Stimulated activated CD8-positive, alpha-beta memory T cell treated with anti-CD3 and anti-CD28 coated beads, Interleukin-2, amount 100 ng/mL, for 1 hour (primary cell): ENCODE results near the gene TCEA2.

ENCODE experiments used
- DNase-seq, 2 donors: peaks; one replicate each; pipeline ENCODE4 v3.0.0-alpha.2; 2020; ENCODE audit warnings: low read depth in 2 of 2

The TCEA2 gene

GRCh38 chr20:64062596-64063388, at the start of gene TCEA2:
TSS of gene TCEA2 (plus strand) at chr20:64063198. CDS start at chr20:64063313, 115 bp downstream.
- DNase-seq, result peak; percentile 83 to 89

GRCh38 chr20:64015635-64016034, 47.4 kb upstream of the TCEA2 start:
- no peak for DNase-seq

- DNase-seq, result no peak
Observed at GRCh38 chr20:64021124-64021975, 41.6 kb upstream of the TCEA2 start.

GRCh38 chr20:64022671-64023360, 40.2 kb upstream of the TCEA2 start:
- DNase-seq, result no peak

GRCh38 chr20:64023361-64024140, 39.4 kb upstream of the TCEA2 start:
- DNase-seq, result no peak

GRCh38 chr20:64024141-64024990, 38.6 kb upstream of the TCEA2 start:
- no peak for DNase-seq

GRCh38 chr20:64025101-64025825, 37.7 kb upstream of the TCEA2 start:
- no peak for DNase-seq

- DNase-seq, result no peak
Observed at GRCh38 chr20:64025826-64026412, 37.1 kb upstream of the TCEA2 start.

- DNase-seq, result no peak
Observed at GRCh38 chr20:64027981-64028685, 34.9 kb upstream of the TCEA2 start.

- DNase-seq, result no peak
Observed at GRCh38 chr20:64029293-64030117, 33.5 kb upstream of the TCEA2 start.

- DNase-seq, result no peak
Observed at GRCh38 chr20:64030371-64031134, 32.4 kb upstream of the TCEA2 start.

- DNase-seq, result no peak
Observed at GRCh38 chr20:64031822-64032314, 31.1 kb upstream of the TCEA2 start.

GRCh38 chr20:64032706-64033624, 30.0 kb upstream of the TCEA2 start:
- no peak for DNase-seq

- DNase-seq, result no peak
Observed at GRCh38 chr20:64033981-64034493, 29.0 kb upstream of the TCEA2 start.

GRCh38 chr20:64035066-64035932, 27.7 kb upstream of the TCEA2 start:
- no peak for DNase-seq
